IMR-90 (cell line): ENCODE results near the gene GPR161. TPM values are rescaled to one million over a fixed set of nuclear protein-coding genes. Genes with fewer than 3 reads are reported as not detected.

Experiments used
- ATAC-seq: fragments of 200-7000 bp; cut with Tn5 transposase; 2 replicates; pipeline ENCODE4 v1.9.1; 2020; ENCODE audit warnings: low read depth, mild to moderate bottlenecking, moderate library complexity
- BruUV-seq: library from RNA; stranded (reverse); fragments of 400-500 nt; replicated peaks from 2 replicates; lab custom pipeline; 2021; lab: Mats Ljungman, UMichigan
- CTCF ChIA-PET: fragments of 300-600 bp; formaldehyde crosslinking; extraction: SDS; loops from one replicate; lab custom pipeline; 2021; ENCODE audit warnings: antibody characterized with exemption; lab: Yijun Ruan, JAX
- POLR2A ChIA-PET: fragments of 300-600 bp; sonication (Branson Sonifier 250); formaldehyde crosslinking; loops from one replicate; lab custom pipeline; 2022; ENCODE audit warnings: antibody characterized with exemption; ENCODE audit not compliant: unreplicated experiment; lab: Charles Lee
- DNase-seq: peaks from one replicate; pipeline ENCODE4 v3.0.0; 2013
- H2AFZ ChIP-seq: replicated peaks from 2 replicates; pipeline ENCODE3; 2013; ENCODE audit warnings: low read length, mild to moderate bottlenecking; ENCODE audit not compliant: poor library complexity
- H2AK5ac ChIP-seq: 2 replicates; pipeline ENCODE4 v1.6.1; 2013; ENCODE audit warnings: low read depth, low read length, inconsistent platforms
- H2AK9ac ChIP-seq: replicated peaks from 2 replicates; pipeline ENCODE3; 2013; ENCODE audit warnings: mild to moderate bottlenecking, low read depth, low read length, moderate library complexity; ENCODE audit not compliant: poor library complexity
- H2BK120ac ChIP-seq: 2 replicates; pipeline ENCODE4 v1.6.1; 2013; ENCODE audit warnings: low read depth, low read length, inconsistent platforms
- H2BK15ac ChIP-seq: 3 replicates; pipeline ENCODE4 v1.6.1; 2013; ENCODE audit warnings: low read depth, low read length, inconsistent platforms
- H2BK20ac ChIP-seq: 2 replicates; pipeline ENCODE4 v1.6.1; 2013; ENCODE audit warnings: low read depth, mild to moderate bottlenecking, inconsistent platforms, low read length, moderate library complexity
- H2BK5ac ChIP-seq: 2 replicates; pipeline ENCODE4 v1.6.1; 2013; ENCODE audit warnings: mild to moderate bottlenecking, low read depth, low read length, inconsistent platforms; ENCODE audit not compliant: poor library complexity, severe bottlenecking
- H3K14ac ChIP-seq: replicated peaks from 2 replicates; pipeline ENCODE4 v1.6.1; 2013; ENCODE audit warnings: low read depth, low read length, inconsistent platforms
- H3K18ac ChIP-seq: 2 replicates; pipeline ENCODE4 v1.6.1; 2013; ENCODE audit warnings: low read depth, low read length, control low read depth
- H3K23ac ChIP-seq: 2 replicates; pipeline ENCODE4 v1.6.1; 2013; ENCODE audit warnings: low read depth, low read length, inconsistent platforms
- H3K27ac ChIP-seq: 2 replicates; pipeline ENCODE4 v1.5.1; 2013; ENCODE audit warnings: mild to moderate bottlenecking, control low read depth, low read length; ENCODE audit not compliant: insufficient read depth
- H3K27me3 ChIP-seq: 2 replicates; pipeline ENCODE4 v1.6.1; 2013; ENCODE audit warnings: low read length; ENCODE audit not compliant: control insufficient read depth, insufficient read depth
- H3K36me3 ChIP-seq: 2 replicates; pipeline ENCODE4 v1.6.1; 2013; ENCODE audit warnings: low read length, mixed read lengths; ENCODE audit not compliant: control insufficient read depth, insufficient read depth
- H3K4ac ChIP-seq: 2 replicates; pipeline ENCODE4 v1.6.1; 2013; ENCODE audit warnings: low read depth, low read length, inconsistent platforms
- H3K4me1 ChIP-seq: 2 replicates; pipeline ENCODE4 v1.6.1; 2013; ENCODE audit warnings: low read length, mixed read lengths; ENCODE audit not compliant: control insufficient read depth, insufficient read depth
- H3K4me2 ChIP-seq: 2 replicates; pipeline ENCODE4 v1.6.1; 2013; ENCODE audit warnings: low read depth, mild to moderate bottlenecking, control low read depth, low read length, moderate library complexity
- H3K4me3 ChIP-seq: 2 replicates; pipeline ENCODE4 v1.5.1; 2013; ENCODE audit warnings: low read depth, mild to moderate bottlenecking, control low read depth, low read length, moderate library complexity; ENCODE audit not compliant: insufficient read depth
- H3K56ac ChIP-seq: 2 replicates; pipeline ENCODE4 v1.6.1; 2013; ENCODE audit warnings: low read length, inconsistent platforms; ENCODE audit not compliant: insufficient read depth; ENCODE audit errors: extremely low read depth
- H3K79me1 ChIP-seq, 2 experiments: 2 replicates each; pipeline ENCODE4 v1.6.1; 2013; ENCODE audit warnings: low read length in 2 of 2, inconsistent platforms in 1 of 2, low read depth in 1 of 2
- H3K9ac ChIP-seq: 2 replicates; pipeline ENCODE4 v1.6.1; 2013; ENCODE audit warnings: low read depth, low read length, control low read depth
- H3K9me1 ChIP-seq: 2 replicates; pipeline ENCODE4 v1.6.1; 2013; ENCODE audit warnings: low read length, inconsistent platforms; ENCODE audit not compliant: insufficient read depth
- H3K9me3 ChIP-seq: 2 replicates; pipeline ENCODE4 v1.6.1; 2013; ENCODE audit warnings: low read length; ENCODE audit not compliant: control insufficient read depth, insufficient read depth
- H4K20me1 ChIP-seq: 2 replicates; pipeline ENCODE4 v1.6.1; 2013; ENCODE audit warnings: low read length, inconsistent platforms; ENCODE audit not compliant: insufficient read depth
- H4K5ac ChIP-seq: 2 replicates; pipeline ENCODE4 v1.6.1; 2013; ENCODE audit warnings: mild to moderate bottlenecking, low read depth, low read length, control low read depth
- H4K8ac ChIP-seq, 2 experiments: 2 replicates each; pipeline ENCODE4 v1.6.1; 2013; ENCODE audit warnings: low read depth in 2 of 2, low read length in 2 of 2, control low read depth in 1 of 2, inconsistent platforms in 1 of 2
- H4K91ac ChIP-seq: 2 replicates; pipeline ENCODE4 v1.6.1; 2013; ENCODE audit warnings: low read depth, low read length, inconsistent platforms; ENCODE audit not compliant: insufficient read depth
- BHLHE40 ChIP-seq: fragments of 150-350 bp; IDR thresholded peaks from 2 replicates; pipeline ENCODE4 v1.6.1; 2016; ENCODE audit warnings: mild to moderate bottlenecking, low read depth, low read length
- CEBPB ChIP-seq: IDR thresholded peaks from 2 replicates; pipeline ENCODE4 v1.6.1; 2012; ENCODE audit warnings: low read depth, low read length, improper control_type of control experiment
- CTCF ChIP-seq: conservative IDR thresholded peaks from 2 replicates; pipeline ENCODE4 v1.5.1; 2012; ENCODE audit warnings: mild to moderate bottlenecking, low read depth, low read length, improper control_type of control experiment
- MAFK ChIP-seq: IDR thresholded peaks from 2 replicates; pipeline ENCODE4 v1.6.1; 2012; ENCODE audit warnings: low read depth, low read length, improper control_type of control experiment
- MAZ ChIP-seq: IDR thresholded peaks from 2 replicates; pipeline ENCODE4 v1.6.1; 2012; ENCODE audit warnings: low read depth, mild to moderate bottlenecking, low read length, improper control_type of control experiment, moderate library complexity, borderline replicate concordance
- MXI1 ChIP-seq: IDR thresholded peaks from 2 replicates; pipeline ENCODE4 v1.6.1; 2012; ENCODE audit warnings: low read depth, mild to moderate bottlenecking, low read length, moderate library complexity, borderline replicate concordance
- NFE2L2 ChIP-seq: fragments of 150-350 bp; IDR thresholded peaks from 2 replicates; pipeline ENCODE4 v1.6.1; 2016; ENCODE audit warnings: low read depth, mild to moderate bottlenecking, low read length
- POLR2A ChIP-seq: IDR thresholded peaks from 2 replicates; pipeline ENCODE4 v1.6.1; 2012; ENCODE audit warnings: mild to moderate bottlenecking, low read depth, low read length
- RCOR1 ChIP-seq: IDR thresholded peaks from 2 replicates; pipeline ENCODE4 v1.6.1; 2012; ENCODE audit warnings: mild to moderate bottlenecking, low read length, improper control_type of control experiment; ENCODE audit not compliant: insufficient replicate concordance
- RFX5 ChIP-seq: IDR thresholded peaks from 2 replicates; pipeline ENCODE4 v1.8.0; 2012; ENCODE audit warnings: low read depth, mild to moderate bottlenecking, low read length, moderate library complexity
- USF2 ChIP-seq: fragments of 150-350 bp; IDR thresholded peaks from 2 replicates; pipeline ENCODE4 v1.6.1; 2017; ENCODE audit warnings: mild to moderate bottlenecking, antibody characterized with exemption, low read length, low read depth
- WGBS, 2 experiments: methylation state at CpG; one replicate each; pipeline versions ENCODE4 v1.1.5 to v1.1.7; 2013; ENCODE audit warnings: missing lambda C conversion rate in 2 of 2; ENCODE audit not compliant: insufficient read length in 1 of 2; ENCODE audit errors: extremely low coverage in 2 of 2; 5-methylcytosine and 5-hydroxymethylcytosine counted together
- dilution Hi-C: fragments of 300-500 bp; cut with HindIII; formaldehyde crosslinking; loops from one replicate; pipeline ENCODE4 v1.14.3; 2018; ENCODE audit warnings: low sequenced_read_pairs; ENCODE audit not compliant: unreplicated experiment
- in situ Hi-C: fragments of 300-500 bp; cut with MboI; formaldehyde crosslinking; loops from 3 replicates; pipeline ENCODE4 v1.14.3; 2019; ENCODE audit warnings: low sequenced_read_pairs, inconsistent platforms, mixed read lengths
- intact Hi-C: fragments of 100-400 bp; cut with micrococcal nuclease; formaldehyde crosslinking; loops from 2 replicates; pipeline ENCODE4 v1.10.0; 2022
- polyA plus RNA-seq, 3 experiments: library from polyadenylated mRNA; depleted of rRNA; stranded (reverse); fragments of >200 nt; gene quantifications; 2 replicates each; pipeline ENCODE4 v1.2.3, GENCODE V29; 2012; ENCODE audit warnings: low replicate concordance in 1 of 3
- total RNA-seq: library from RNA; depleted of rRNA; stranded (reverse); fragments of >200 nt; gene quantifications from 2 replicates; pipeline ENCODE4 v1.2.3, GENCODE V29; 2012
- TF ChIP-seq, protein P1 (sequence below): fragments of 150-350 bp; IDR thresholded peaks from 2 replicates; pipeline ENCODE4 v1.6.1; 2016; ENCODE audit warnings: low read depth, mild to moderate bottlenecking, low read length, moderate library complexity, borderline replicate concordance

GPR161 gene
- total and polyA plus RNA-seq, 2 of the 4 experiments (the other 2 are of a cell fraction), result 12.5 to 13.3 TPM

- H4K5ac ChIP-seq, result no peak overlapping the region
- no peaks in the 10 kb centered on the region for H3K79me1 ChIP-seq
- H3K36me3 ChIP-seq, result no peaks in the 10 kb centered on the region
- ChIA-PET CTCF (interaction anchor here (1.6 kb wide), 1 partner anchor 16 kb away, joined by 4 read pairs; no protein-coding TSS in a partner anchor), POLR2A (interaction anchor here (0.5 kb wide), 1 partner anchor 366 kb away, joined by 3 read pairs; no protein-coding TSS in a partner anchor)
- H3K14ac ChIP-seq, result no peak overlapping the region
- H4K20me1 ChIP-seq, result no peaks in the 10 kb centered on the region
- H4K91ac ChIP-seq, result no peak overlapping the region
- no peak overlapping the region for H2AK9ac ChIP-seq
- no peak overlapping the region for H4K8ac ChIP-seq
- peaks cover 3% of the 10 kb centered on the region; the same call in 1 of the 2 replicates for H3K9me3 ChIP-seq
- H2BK20ac ChIP-seq, result no peak overlapping the region
- no peak overlapping the region for H2AK5ac ChIP-seq
- in situ Hi-C loops (no loop called here), intact Hi-C loops (no loop called here), dilution Hi-C loops (no loop called here)
- TF ChIP-seq USF2, result no peak
- TF ChIP-seq MAZ, result no peak
- no peak for TF ChIP-seq MXI1
- no peak for TF ChIP-seq RCOR1
- TF ChIP-seq POLR2A, result no peak
- TF ChIP-seq NFE2L2, result no peak
- no peak for TF ChIP-seq CEBPB
- TF ChIP-seq BHLHE40, result no peak
- TF ChIP-seq, protein P1, sequence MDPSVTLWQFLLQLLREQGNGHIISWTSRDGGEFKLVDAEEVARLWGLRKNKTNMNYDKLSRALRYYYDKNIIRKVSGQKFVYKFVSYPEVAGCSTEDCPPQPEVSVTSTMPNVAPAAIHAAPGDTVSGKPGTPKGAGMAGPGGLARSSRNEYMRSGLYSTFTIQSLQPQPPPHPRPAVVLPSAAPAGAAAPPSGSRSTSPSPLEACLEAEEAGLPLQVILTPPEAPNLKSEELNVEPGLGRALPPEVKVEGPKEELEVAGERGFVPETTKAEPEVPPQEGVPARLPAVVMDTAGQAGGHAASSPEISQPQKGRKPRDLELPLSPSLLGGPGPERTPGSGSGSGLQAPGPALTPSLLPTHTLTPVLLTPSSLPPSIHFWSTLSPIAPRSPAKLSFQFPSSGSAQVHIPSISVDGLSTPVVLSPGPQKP, result no peak
- no peak for TF ChIP-seq CTCF
- no peak for TF ChIP-seq MAFK
- no peak for TF ChIP-seq RFX5
- no peak overlapping the region for H3K4me3 ChIP-seq
- no peak overlapping the region for H2BK5ac ChIP-seq
- no TSS peak for BruUV-seq
- WGBS, 2 experiments, result no CpG with 5 or more reads among the region's 2 CpGs
- H3K27ac ChIP-seq, result no peak overlapping the region
- H3K27me3 ChIP-seq, result no peaks in the 10 kb centered on the region; the same call in 1 of the 2 replicates
- no peak overlapping the region for H2BK15ac ChIP-seq
- no peak overlapping the region for H3K9ac ChIP-seq
- DNase-seq, result no peak
- H2BK120ac ChIP-seq, result no peak overlapping the region
- no peak overlapping the region for H3K56ac ChIP-seq
- no peak overlapping the region for H3K4ac ChIP-seq
- no peaks in the 10 kb centered on the region for H3K9me1 ChIP-seq
- H3K23ac ChIP-seq, result no peak overlapping the region
- ATAC-seq, result no peak
- no peak overlapping the region for H3K4me2 ChIP-seq
- no peak overlapping the region for H2AFZ ChIP-seq
- H3K18ac ChIP-seq, result no peak overlapping the region
- no peaks in the 10 kb centered on the region for H3K4me1 ChIP-seq
Measured at GRCh38 chr1:168161459-168161858, 24.7 kb upstream of the GPR161 start.
